ENCODE results near the gene DAAM2.

DAAM2 gene

GRCh38 chr6:39925931-39926290, 133.7 kb downstream of the DAAM2 start:
- TF ChIP-seq SP1 (IDR thresholded peaks at IDR 0.05): no peak
- TF ChIP-seq FOXM1 (IDR thresholded peaks at IDR 0.05; ENCODE audit: borderline replicate concordance): no peak
- TF ChIP-seq CTBP1 (IDR thresholded peaks at IDR 0.05; ENCODE audit: borderline replicate concordance): no peak
- TF ChIP-seq BHLHE40 (IDR thresholded peaks at IDR 0.05; ENCODE audit: borderline replicate concordance): no peak
- TF ChIP-seq ARNT (IDR thresholded peaks at IDR 0.05): no peak
- POLR2A ChIA-PET: no interaction called here
- CTCF ChIA-PET: no interaction called here
- DNase-seq (ENCODE audit: extremely low spot score): no peak

GRCh38 chr6:39926668-39927067, 134.5 kb downstream of the DAAM2 start:
- no peak for TF ChIP-seq HDGF (IDR thresholded peaks at IDR 0.05; ENCODE audit: borderline replicate concordance)
- TF ChIP-seq TARDBP (IDR thresholded peaks at IDR 0.05): no peak
- no peak for TF ChIP-seq SP1 (IDR thresholded peaks at IDR 0.05)
- no peak for TF ChIP-seq ARNT (IDR thresholded peaks at IDR 0.05)
- TF ChIP-seq ZNF384 (IDR thresholded peaks at IDR 0.05): no peak
- TF ChIP-seq FOXM1 (IDR thresholded peaks at IDR 0.05; ENCODE audit: borderline replicate concordance): no peak
- TF ChIP-seq NFRKB (IDR thresholded peaks at IDR 0.05): no peak
- no peak for TF ChIP-seq BHLHE40 (IDR thresholded peaks at IDR 0.05; ENCODE audit: borderline replicate concordance)
- TF ChIP-seq ELF4 (IDR thresholded peaks at IDR 0.05): no peak
- TF ChIP-seq SUZ12 (IDR thresholded peaks at IDR 0.05): no peak
- TF ChIP-seq CTBP1 (IDR thresholded peaks at IDR 0.05; ENCODE audit: borderline replicate concordance): no peak
- no peak for TF ChIP-seq LEF1 (IDR thresholded peaks at IDR 0.05; ENCODE audit: borderline replicate concordance)
- TF ChIP-seq FOXK2 (IDR thresholded peaks at IDR 0.05): no peak
- no peak for TF ChIP-seq L3MBTL2 (conservative IDR thresholded peaks at IDR 0.05)
- no peak for TF ChIP-seq PKNOX1 (IDR thresholded peaks at IDR 0.05)
- TF ChIP-seq FOXA1 (IDR thresholded peaks at IDR 0.05): no peak
- ChIA-PET CTCF (no interaction called here), POLR2A (no interaction called here)
- DNase-seq (ENCODE audit: extremely low spot score): no peak

GRCh38 chr6:39927159-39927558, 135.0 kb downstream of the DAAM2 start:
- TF ChIP-seq CTBP1 (IDR thresholded peaks at IDR 0.05; ENCODE audit: borderline replicate concordance): no peak
- TF ChIP-seq ZNF384 (IDR thresholded peaks at IDR 0.05): no peak
- TF ChIP-seq SP1 (IDR thresholded peaks at IDR 0.05): no peak
- no peak for TF ChIP-seq HDGF (IDR thresholded peaks at IDR 0.05; ENCODE audit: borderline replicate concordance)
- no peak for TF ChIP-seq SUZ12 (IDR thresholded peaks at IDR 0.05)
- no peak for TF ChIP-seq ARNT (IDR thresholded peaks at IDR 0.05)
- TF ChIP-seq TARDBP (IDR thresholded peaks at IDR 0.05): no peak
- TF ChIP-seq ELF4 (IDR thresholded peaks at IDR 0.05): no peak
- TF ChIP-seq L3MBTL2 (conservative IDR thresholded peaks at IDR 0.05): no peak
- TF ChIP-seq NFRKB (IDR thresholded peaks at IDR 0.05): no peak
- TF ChIP-seq FOXM1 (IDR thresholded peaks at IDR 0.05; ENCODE audit: borderline replicate concordance): no peak
- TF ChIP-seq FOXA1 (IDR thresholded peaks at IDR 0.05): no peak
- POLR2A ChIA-PET: no interaction called here
- CTCF ChIA-PET: no interaction called here
- no peak for DNase-seq (ENCODE audit: extremely low spot score)

- POLR2A ChIA-PET: no interaction called here
- no peak for DNase-seq (ENCODE audit: extremely low spot score)
- CTCF ChIA-PET: interaction anchor here (0.6 kb wide), 1 partner anchor 551 kb away, joined by 3 read pairs; no protein-coding TSS in a partner anchor
- no peak for TF ChIP-seq PKNOX1 (IDR thresholded peaks at IDR 0.05)
- no peak for TF ChIP-seq SP1 (IDR thresholded peaks at IDR 0.05)
- no peak for TF ChIP-seq LEF1 (IDR thresholded peaks at IDR 0.05; ENCODE audit: borderline replicate concordance)
- TF ChIP-seq L3MBTL2 (conservative IDR thresholded peaks at IDR 0.05): no peak
- no peak for TF ChIP-seq FOXK2 (IDR thresholded peaks at IDR 0.05)
Measured at GRCh38 chr6:39929039-39929732, 137.0 kb downstream of the DAAM2 start.

- TF ChIP-seq ZNF384 (IDR thresholded peaks at IDR 0.05) (no peak), CTBP1 (IDR thresholded peaks at IDR 0.05; ENCODE audit: borderline replicate concordance) (no peak), FOXA1 (IDR thresholded peaks at IDR 0.05) (no peak), LEF1 (IDR thresholded peaks at IDR 0.05; ENCODE audit: borderline replicate concordance) (no peak), TARDBP (IDR thresholded peaks at IDR 0.05) (no peak), ARNT (IDR thresholded peaks at IDR 0.05) (no peak), L3MBTL2 (conservative IDR thresholded peaks at IDR 0.05) (no peak), BHLHE40 (IDR thresholded peaks at IDR 0.05; ENCODE audit: borderline replicate concordance) (no peak), FOXM1 (IDR thresholded peaks at IDR 0.05; ENCODE audit: borderline replicate concordance) (no peak), PKNOX1 (IDR thresholded peaks at IDR 0.05) (no peak), SUZ12 (IDR thresholded peaks at IDR 0.05) (no peak), HDGF (IDR thresholded peaks at IDR 0.05; ENCODE audit: borderline replicate concordance) (no peak), FOXK2 (IDR thresholded peaks at IDR 0.05) (no peak), NFRKB (IDR thresholded peaks at IDR 0.05) (no peak), ELF4 (IDR thresholded peaks at IDR 0.05) (no peak), SP1 (IDR thresholded peaks at IDR 0.05) (no peak)
- DNase-seq (ENCODE audit: extremely low spot score): no peak
- CTCF ChIA-PET: no interaction called here
- POLR2A ChIA-PET: no interaction called here
Measured at GRCh38 chr6:39929733-39930461, 137.7 kb downstream of the DAAM2 start.

- no peak for DNase-seq (ENCODE audit: extremely low spot score)
- POLR2A ChIA-PET: no interaction called here
- CTCF ChIA-PET: no interaction called here
- TF ChIP-seq ZNF384 (IDR thresholded peaks at IDR 0.05): no peak
- no peak for TF ChIP-seq LEF1 (IDR thresholded peaks at IDR 0.05; ENCODE audit: borderline replicate concordance)
- TF ChIP-seq SUZ12 (IDR thresholded peaks at IDR 0.05): no peak
- no peak for TF ChIP-seq BHLHE40 (IDR thresholded peaks at IDR 0.05; ENCODE audit: borderline replicate concordance)
- no peak for TF ChIP-seq HDGF (IDR thresholded peaks at IDR 0.05; ENCODE audit: borderline replicate concordance)
- TF ChIP-seq SP1 (IDR thresholded peaks at IDR 0.05): no peak
- no peak for TF ChIP-seq FOXK2 (IDR thresholded peaks at IDR 0.05)
- no peak for TF ChIP-seq ARNT (IDR thresholded peaks at IDR 0.05)
- no peak for TF ChIP-seq PKNOX1 (IDR thresholded peaks at IDR 0.05)
- TF ChIP-seq FOXM1 (IDR thresholded peaks at IDR 0.05; ENCODE audit: borderline replicate concordance): no peak
- no peak for TF ChIP-seq ELF4 (IDR thresholded peaks at IDR 0.05)
- TF ChIP-seq L3MBTL2 (conservative IDR thresholded peaks at IDR 0.05): no peak
Measured at GRCh38 chr6:39930540-39930939, 138.4 kb downstream of the DAAM2 start.
